ENCODE results near the gene BMP10.

The BMP10 gene

GRCh38 chr2:68853035-68853434, 18.2 kb downstream of the BMP10 start:
- DNase-seq (ENCODE audit: low read depth), result no peak

GRCh38 chr2:68850524-68850923, 20.7 kb downstream of the BMP10 start:
- no peak for DNase-seq (ENCODE audit: low read depth)

DNA sequence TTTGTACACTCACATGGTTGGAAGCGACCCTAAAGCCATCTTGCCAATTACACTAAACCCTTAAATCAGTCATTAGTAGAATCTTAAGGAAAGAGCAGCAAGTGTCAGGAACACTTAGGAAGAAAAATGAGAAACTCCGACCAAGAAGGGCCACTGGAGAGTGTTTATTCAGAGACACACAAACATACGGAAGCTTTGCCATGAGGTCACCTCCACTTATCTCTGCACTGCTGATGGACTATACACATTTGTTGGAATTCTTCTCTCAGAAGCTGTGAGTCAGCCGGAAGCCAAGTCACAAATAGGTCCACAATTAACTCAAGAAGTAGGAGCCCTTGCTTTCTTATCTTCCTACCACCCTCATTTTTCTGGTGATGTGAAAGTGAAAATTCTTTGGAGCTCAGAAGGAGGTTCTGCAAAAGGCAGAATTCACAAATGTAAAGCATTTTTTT, 21.6 kb downstream of the BMP10 start:
- no peak for DNase-seq (ENCODE audit: low read depth)

DNA sequence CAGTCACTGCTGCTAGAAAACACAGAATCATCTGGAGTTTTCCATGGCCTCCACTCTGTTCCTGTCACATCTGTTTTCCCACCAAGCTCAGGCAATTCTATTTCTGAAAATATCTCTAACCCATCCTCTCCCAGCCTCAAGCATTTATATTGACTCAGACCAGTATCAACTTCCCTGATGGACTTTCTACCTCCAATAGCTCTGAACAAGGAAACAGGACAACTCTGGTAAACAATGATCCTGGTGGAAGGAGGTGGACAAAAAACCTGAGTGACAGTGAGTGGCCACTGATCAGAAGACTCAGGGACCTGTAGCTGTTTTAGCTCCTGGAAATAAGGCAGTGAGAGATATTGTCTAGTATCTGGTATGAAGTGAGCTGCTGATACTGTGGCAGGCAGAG, 23.4 kb downstream of the BMP10 start:
- no peak for DNase-seq (ENCODE audit: low read depth)

DNA sequence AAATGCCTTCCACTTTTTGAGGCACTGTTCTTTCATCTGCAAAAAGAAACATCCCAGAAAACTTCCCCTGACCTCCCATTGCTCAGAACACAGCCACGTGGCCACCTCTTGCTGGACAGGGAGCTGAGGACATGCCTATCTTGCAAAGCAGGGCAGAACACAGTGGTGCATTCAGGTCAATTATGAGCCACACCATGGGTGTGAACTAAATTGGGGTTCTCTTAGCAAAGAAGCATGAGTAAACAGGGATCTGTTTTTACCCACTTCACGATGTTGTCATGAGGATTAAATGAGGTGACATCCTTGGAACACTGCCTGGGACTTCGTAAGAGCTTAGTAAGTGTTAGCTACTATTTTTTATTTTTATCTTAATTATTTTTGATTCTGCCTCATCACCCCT, 25.1 kb downstream of the BMP10 start:
- no peak for DNase-seq (ENCODE audit: low read depth)

- DNase-seq (ENCODE audit: low read depth), result no peak
These were observed 26.2 kb downstream of the BMP10 start for GRCh38 chr2:68845043-68845442.

DNA sequence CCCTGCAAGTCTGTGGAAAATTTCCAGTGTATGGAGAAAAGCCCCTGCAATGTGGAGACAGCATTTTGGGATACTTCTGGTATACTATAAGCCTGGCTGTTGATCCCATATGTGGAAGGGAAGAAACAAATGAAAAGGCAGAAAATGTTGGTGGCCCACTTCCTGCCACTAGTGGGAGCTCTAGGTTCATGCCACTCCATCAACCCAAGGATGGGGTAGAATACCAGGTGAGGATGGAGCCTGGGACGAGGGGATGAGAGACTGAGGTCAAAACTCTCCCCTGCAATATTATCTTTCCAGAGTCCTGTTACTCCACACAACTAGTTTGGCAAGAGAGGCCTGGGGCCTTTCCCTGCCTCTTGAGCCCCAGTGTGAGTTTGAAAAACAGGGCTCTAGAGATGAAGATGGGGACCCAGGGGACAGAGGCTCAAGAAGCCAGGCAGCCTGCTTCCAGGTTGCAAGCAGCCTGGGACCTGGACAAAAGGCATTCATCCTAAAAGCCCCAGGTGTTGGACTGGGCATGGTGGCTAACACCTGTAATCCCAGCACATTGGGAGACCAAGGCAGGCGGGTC, 31.9 kb downstream of the BMP10 start:
- DNase-seq (ENCODE audit: low read depth), result no peak

- DNase-seq (ENCODE audit: low read depth), result no peak
These were observed 32.6 kb downstream of the BMP10 start for GRCh38 chr2:68838641-68839040.

- no peak for DNase-seq (ENCODE audit: low read depth)
These were observed 33.3 kb downstream of the BMP10 start for GRCh38 chr2:68837861-68838341.

DNA sequence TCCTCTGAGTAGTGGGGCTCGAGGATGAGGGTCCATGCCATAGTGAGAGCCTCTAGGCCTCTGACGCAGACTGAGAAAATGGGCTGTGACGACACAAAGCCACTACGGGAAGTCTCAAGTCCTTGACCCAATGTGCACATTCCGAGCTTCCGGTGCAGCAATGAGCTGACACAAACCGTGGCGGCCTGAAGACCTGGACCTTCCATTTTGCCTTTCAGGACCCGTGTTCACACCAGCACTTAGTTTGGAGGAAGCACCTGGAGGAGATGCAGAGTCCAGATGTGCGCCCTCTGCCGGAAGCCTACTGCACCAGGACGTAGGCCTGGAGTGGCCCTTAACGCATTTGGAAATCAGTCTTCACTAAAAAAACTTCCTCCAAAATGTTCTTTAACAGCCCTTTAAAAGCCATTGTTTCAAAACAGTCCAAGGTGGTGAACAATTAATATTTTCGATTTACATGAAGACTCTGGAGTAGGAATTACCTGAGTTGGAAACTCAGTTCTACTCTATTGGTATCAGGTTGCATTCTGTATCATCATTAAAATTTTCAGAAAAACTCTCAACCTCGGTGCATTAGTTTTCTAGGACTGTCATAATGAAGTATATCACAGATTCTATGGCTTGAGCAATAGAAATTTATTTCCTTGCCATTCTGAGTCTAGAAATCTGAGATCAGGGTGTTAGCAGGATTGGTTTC, 33.9 kb downstream of the BMP10 start:
- no peak for DNase-seq (ENCODE audit: low read depth)

- DNase-seq (ENCODE audit: low read depth), result no peak
These were observed 35.6 kb downstream of the BMP10 start for GRCh38 chr2:68835621-68836020.

DNA sequence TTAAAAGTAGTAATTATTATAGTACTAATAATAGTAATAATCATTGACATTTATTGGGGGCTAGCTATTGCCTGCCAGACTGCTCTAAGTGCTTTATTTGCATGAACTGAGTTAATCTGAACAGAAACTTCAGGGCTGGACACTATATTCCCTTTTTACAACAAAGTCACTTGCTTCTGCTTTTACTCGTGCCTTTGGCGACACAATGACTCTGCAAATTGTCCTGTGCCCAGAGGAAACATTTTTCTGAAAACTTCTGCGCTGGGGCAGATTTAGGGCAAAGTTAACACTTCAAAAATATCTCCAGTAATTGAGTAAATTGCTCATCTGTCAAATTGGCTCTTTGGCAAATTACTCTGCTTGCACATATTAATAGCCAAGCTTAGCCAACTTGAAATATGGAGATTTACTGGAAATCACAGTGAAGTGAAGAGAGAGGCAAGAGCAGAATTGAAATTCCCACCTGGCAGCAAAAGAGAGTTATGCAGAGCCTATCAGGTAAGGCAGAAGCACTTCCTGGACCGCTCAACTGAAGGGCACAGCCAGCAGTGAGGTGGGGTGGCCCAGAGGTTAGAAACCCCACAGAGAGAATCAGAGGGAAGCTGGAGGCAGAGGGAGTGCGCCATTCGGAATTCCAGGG, 36.3 kb downstream of the BMP10 start:
- no peak for DNase-seq (ENCODE audit: low read depth)

GRCh38 chr2:68833162-68833561, 38.0 kb downstream of the BMP10 start:
- no peak for DNase-seq (ENCODE audit: low read depth)

DNA sequence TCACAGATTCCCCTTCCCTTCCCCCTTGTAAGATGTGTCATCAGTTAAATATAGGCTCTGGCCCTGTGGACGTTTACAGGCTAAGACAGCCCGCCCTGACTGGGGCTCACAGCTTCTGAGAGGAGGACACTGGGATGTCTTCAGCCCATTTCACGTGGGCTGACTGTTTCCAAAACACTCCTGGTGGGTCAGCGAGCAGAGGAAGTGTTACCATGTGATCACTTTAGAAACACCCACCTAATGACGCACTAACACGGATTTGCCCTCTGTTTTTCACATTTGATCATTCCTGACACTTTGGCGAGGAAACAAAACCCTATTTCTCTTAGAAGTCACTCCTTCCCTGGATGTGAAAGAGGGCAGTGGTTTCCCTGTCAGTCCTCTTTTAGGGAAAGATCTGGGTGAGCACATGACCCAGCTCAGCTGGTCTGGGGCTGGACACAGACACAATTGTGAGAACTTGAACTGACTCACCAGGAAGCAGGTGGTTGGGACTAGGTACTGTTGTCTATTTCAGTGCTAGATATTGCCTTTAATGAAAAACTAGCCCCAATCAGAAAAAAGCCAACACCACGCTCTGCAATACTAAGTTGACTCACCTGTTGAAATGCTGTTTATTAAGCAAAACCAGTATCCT, 38.8 kb downstream of the BMP10 start:
- DNase-seq (ENCODE audit: low read depth), result peak; percentile 68

DNA sequence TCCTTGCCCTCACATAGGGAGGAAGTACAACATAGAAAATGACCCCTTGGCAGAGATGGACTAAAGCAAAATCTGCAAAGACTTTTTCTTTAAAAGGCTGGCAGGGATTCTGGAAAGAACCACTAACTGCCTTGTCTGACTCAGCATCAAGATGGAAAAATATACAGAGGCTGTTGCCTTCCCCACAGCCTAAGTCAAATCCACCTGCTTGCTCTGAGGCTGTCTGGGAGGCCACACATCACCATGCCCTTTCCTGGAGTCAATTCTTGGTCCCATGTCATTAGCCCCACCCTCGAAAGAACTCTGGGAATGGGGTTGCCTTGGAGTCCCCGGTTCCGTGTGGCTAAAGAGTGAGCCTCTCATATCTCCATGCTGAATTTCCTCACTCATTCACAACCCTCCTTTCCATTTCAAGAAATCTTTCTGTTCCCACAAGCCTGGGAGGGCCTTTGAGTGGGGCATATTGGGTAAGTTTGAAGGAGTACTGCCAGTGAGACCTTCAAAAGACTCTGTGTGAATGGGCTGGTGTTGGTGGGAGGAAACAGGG, 39.4 kb downstream of the BMP10 start:
- peak; percentile 84 for DNase-seq (ENCODE audit: low read depth)

GRCh38 chr2:68829749-68830148, 41.4 kb downstream of the BMP10 start:
- no peak for DNase-seq (ENCODE audit: low read depth)

GRCh38 chr2:68828887-68829708, 42.1 kb downstream of the BMP10 start:
- DNase-seq (ENCODE audit: low read depth), result peak; percentile 80

DNA sequence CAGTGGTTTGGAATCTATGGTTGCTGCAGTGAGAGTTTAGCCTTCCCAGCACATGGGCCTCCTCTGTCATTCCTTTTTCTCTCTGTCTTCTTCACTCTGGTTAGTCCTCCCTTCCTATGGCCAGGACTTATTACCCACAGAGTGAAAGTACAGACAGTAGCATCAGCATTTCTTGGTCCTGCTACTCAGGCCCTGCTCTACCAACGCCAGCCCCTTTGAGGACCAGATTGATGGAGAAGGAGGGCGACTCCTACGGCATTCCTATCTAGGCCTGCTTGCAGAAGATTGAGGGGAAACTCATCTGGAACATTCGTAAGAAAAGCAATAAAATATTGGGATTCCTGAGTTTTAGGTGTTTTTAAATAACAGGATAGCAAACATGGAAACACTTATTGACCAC, 43.5 kb downstream of the BMP10 start:
- no peak for DNase-seq (ENCODE audit: low read depth)

GRCh38 chr2:68825866-68826265, 45.3 kb downstream of the BMP10 start:
- DNase-seq (ENCODE audit: low read depth), result no peak

DNA sequence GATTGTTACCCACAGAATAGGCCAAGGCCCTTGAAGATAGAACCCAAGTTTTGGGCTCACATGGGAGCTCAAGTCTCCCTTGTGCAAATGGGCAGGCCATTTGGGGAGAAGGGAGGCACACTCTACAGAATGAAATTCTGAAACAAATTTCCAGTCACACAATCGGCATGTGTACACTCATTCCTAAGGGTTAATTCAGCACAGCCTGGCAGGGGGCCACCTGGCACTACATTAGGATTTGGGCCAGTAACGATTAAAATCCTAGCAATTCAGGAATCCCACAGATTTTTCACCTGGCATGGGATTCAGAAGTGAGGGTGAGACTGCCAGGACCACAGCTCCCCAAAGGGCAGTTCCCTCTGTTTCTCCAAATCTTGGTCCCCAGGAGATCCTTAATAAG, 46.4 kb downstream of the BMP10 start:
- peak; percentile 13 for DNase-seq (ENCODE audit: low read depth)

GRCh38 chr2:68822207-68822872, 48.9 kb downstream of the BMP10 start:
- DNase-seq (ENCODE audit: low read depth), result no peak

Measured in stromal cell of bone marrow (primary cell).